ENCODE measurements around the gene ZEB1. TPM values are rescaled to one million over a fixed set of nuclear protein-coding genes. Genes with fewer than 3 reads are reported as not detected.

The ZEB1 gene
- total RNA-seq, 4 donors from 2014 or later: 64.3 to 113 (median 96.7) TPM

DNA sequence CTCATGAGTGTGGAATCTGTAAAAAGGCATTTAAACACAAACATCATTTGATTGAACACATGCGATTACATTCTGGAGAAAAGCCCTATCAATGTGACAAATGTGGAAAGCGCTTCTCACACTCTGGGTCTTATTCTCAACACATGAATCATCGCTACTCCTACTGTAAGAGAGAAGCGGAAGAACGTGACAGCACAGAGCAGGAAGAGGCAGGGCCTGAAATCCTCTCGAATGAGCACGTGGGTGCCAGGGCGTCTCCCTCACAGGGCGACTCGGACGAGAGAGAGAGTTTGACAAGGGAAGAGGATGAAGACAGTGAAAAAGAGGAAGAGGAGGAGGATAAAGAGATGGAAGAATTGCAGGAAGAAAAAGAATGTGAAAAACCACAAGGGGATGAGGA, 207.7 kb downstream of the ZEB1 start:
- TF ChIP-seq, protein P1, sequence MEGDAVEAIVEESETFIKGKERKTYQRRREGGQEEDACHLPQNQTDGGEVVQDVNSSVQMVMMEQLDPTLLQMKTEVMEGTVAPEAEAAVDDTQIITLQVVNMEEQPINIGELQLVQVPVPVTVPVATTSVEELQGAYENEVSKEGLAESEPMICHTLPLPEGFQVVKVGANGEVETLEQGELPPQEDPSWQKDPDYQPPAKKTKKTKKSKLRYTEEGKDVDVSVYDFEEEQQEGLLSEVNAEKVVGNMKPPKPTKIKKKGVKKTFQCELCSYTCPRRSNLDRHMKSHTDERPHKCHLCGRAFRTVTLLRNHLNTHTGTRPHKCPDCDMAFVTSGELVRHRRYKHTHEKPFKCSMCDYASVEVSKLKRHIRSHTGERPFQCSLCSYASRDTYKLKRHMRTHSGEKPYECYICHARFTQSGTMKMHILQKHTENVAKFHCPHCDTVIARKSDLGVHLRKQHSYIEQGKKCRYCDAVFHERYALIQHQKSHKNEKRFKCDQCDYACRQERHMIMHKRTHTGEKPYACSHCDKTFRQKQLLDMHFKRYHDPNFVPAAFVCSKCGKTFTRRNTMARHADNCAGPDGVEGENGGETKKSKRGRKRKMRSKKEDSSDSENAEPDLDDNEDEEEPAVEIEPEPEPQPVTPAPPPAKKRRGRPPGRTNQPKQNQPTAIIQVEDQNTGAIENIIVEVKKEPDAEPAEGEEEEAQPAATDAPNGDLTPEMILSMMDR (IDR thresholded peaks at IDR 0.05; ENCODE audit: low read depth): no peak

DNA sequence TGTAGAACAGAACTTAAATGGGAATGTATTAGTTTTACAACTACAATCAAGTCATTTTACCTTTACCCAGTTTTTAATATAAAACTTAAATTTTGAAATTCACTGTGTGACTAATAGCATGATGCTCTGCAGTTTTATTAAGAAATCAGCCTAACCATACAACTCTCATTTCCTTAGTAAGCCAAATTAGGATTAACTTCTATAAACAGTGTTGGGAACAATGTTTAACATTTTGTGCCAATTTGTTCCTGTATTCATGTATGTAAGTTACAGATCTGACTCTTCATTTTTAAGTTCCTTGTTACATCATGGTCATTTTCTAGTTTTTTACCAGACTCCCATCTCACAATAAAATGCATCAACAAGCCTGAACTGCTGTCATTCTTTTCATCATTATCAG, 209.8 kb downstream of the ZEB1 start:
- TF ChIP-seq, protein P1 (IDR thresholded peaks at IDR 0.05; ENCODE audit: low read depth): no peak

DNA sequence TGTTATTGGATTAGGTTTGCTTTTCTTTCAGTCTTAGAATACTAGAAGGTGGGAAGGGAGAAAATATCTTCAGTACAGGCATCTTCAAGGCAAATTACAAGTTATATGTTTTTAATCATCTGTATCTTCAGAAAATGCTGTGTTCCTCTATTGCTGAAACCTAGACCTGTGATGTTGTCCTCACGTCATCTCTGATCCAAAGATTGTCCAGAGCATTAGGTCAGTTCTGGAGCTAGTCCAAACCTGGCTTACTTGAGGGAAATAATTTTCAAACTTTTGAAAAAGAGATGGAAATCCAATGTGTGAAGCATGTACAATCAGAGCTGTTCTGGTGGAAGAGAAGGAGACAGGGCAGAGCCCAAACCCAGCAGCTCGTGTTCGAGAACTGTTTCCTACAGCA, 217.3 kb downstream of the ZEB1 start:
- TF ChIP-seq, protein P1 (IDR thresholded peaks at IDR 0.05; ENCODE audit: low read depth): no peak

DNA sequence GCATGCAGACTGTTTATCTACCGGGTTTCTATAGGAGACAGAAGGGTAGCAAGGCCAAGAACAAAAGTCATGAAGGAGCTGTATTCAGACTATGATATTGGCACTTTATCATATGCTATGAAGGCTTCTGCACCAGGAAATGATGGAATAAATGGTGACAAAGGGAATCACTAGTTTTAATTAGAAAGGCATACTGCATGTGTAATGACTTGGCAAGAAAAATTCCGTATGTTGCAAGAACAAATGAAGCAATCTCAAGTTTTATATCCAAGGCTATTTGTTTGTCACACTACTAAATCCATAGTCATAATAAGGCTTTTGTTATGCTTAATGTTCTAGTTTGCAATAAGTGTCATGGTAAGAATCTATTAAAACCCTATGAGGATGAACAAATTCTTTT, 230.9 kb downstream of the ZEB1 start:
- TF ChIP-seq, protein P1 (IDR thresholded peaks at IDR 0.05; ENCODE audit: low read depth): no peak

DNA sequence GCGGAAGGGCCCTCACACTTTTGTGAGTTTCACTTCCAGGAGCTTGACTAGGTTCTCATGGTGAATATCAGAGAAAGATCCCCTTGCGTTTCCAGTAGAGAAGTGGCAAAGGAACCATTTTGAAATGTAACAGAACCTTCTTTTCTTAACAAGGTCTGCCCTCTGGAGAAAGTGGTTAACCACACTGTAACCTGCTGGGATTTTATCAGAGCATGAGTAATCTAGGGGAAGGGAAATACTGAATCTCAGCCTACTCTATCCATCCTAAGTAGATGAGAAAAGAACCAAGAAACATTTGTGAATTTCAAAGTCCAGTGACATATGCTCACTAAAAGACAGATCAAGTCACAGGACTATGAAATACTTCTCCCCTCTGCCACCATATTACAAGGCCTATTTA, 235.5 kb downstream of the ZEB1 start:
- TF ChIP-seq, protein P1 (IDR thresholded peaks at IDR 0.05; ENCODE audit: low read depth): no peak

DNA sequence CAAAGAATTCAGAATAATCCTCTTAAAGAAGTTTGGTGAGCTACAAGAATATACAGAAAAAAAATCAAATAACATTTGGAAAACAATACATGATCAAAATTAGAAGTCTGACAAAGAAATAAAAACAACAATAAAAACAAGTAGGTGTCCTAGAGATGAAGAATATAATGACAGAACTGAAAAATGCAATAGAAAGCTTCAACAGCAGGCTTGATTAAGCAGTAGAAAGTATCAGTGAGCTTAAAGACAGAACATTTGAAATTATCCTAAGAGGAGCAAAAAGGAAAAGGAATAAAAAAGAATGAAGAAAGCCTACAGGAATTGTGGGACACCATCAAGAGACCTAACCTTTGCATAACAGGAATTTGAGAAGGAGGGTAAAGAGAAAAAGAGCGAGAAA, 238.8 kb downstream of the ZEB1 start:
- TF ChIP-seq, protein P1 (IDR thresholded peaks at IDR 0.05; ENCODE audit: low read depth): no peak

DNA sequence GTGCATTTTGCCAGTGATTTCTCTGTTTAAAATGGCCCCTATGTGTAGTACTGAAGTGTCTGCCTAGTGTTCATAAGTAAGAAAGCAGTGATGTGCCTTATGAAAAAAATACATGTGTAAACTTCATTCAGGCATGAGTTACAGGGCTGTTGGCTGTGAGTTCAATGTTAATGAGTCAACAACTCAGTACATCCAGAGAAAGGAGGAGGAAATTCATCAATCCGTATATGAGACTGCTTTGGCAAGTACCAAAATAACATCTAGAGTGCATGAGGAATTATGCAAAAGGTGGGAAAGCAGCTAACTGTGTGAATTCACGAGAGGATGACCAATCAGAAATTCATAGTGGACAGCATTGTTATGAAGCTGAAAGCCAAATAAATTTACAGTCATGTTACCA, 255.6 kb downstream of the ZEB1 start:
- TF ChIP-seq, protein P1 (IDR thresholded peaks at IDR 0.05; ENCODE audit: low read depth): no peak

Measured in subcutaneous adipose tissue (tissue), 4 donors.